GM21526 (cell line): ENCODE results near the gene HOXB5.

ENCODE experiments used
- ATAC-seq: cut with Tn5 transposase; IDR thresholded peaks from one replicate; pipeline ENCODE4 v1.9.1; 2021; ENCODE audit warnings: moderate library complexity; ENCODE audit not compliant: unreplicated experiment, low FRiP score

HOXB5 gene

GRCh38 chr17:48593126-48593829 is at the start of gene HOXB5:
Gene HOXB5 (minus strand): TSS chr17:48593779. CDS start chr17:48593682, 97 bp downstream.
- ATAC-seq: no peak

GRCh38 chr17:48642843-48643696 is 49.5 kb upstream of the HOXB5 start:
- no peak for ATAC-seq

DNA sequence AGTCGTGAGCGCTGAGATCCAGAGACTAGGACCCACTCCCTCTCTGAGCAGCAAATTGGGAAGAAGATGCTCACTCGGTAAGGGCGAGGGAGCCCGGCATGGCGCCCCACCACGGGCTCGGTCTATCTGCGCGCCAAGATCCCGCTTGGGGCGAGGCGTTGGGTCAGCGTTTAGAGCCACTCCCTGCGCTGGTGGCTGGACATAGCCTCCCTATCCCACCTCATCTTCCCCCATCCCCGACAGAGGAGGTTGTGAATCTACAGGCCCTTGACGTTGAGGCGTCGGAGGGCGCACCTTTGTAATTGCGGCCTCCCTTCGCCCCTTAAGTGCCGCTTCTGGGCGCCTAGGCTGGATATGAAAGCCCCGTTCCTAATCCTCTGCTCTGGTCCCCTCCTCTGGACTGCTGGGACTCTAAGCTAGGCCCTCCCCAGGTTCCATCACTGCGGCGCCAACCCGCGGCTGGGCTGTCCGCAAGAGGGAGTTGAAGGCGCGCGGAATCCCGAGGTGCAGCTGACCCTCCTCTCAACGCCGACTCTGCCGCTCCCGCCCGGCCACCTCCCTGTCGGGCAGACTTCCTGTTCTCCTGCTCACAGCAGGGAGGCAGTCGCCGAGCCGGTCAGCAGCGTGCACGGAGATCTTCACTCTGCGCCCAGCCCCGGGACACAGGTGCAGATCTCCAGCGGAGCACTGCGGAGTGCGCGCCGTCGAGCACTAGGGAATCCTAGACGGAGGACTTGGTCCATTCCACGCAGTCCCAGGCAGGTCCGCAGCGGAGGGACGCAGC is 48.7 kb upstream of the HOXB5 start:
- ATAC-seq: no peak

DNA sequence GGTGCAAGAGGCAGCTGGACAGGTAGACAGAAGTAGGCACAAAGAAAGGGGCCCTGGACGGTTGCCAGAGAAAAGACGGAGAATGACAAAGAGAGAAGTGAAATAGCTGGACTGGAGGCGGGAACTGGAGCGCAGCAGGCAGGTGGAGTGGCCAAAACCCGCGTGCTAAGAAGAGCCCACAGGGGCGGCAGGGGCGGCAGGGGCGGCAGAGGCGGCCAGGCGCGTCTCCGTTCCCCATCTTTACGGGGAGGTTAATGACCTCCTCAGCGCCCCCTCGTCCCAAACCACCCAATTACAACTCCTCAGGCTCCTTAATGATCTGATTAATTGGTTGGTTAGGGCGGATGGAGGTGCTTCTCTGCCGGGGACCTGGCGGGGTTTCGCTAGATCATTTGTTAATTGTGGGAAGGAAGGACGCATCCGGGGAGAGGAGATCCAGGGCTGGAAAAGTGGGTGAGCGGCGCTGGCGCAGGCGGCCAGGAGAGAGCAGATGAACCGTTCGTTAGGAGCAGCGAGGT is 48.0 kb upstream of the HOXB5 start:
- ATAC-seq: no peak

DNA sequence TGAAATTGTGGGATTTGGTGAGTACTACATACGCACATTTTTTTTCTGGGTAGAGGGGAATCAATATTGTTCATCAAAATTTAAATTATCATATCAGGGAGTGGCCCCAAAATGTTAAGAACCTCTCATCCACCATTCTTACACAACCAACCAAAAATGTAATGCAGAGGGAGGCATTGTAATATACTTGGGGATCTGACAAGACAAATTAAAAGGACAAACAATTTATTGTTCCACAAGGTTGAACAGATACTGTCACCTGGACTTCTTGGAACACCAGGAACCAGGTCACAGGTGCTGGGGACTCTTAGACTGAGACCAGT is 47.2 kb upstream of the HOXB5 start:
- ATAC-seq: no peak

- no peak for ATAC-seq
Measured at GRCh38 chr17:48639982-48640857, 46.6 kb upstream of the HOXB5 start.

DNA sequence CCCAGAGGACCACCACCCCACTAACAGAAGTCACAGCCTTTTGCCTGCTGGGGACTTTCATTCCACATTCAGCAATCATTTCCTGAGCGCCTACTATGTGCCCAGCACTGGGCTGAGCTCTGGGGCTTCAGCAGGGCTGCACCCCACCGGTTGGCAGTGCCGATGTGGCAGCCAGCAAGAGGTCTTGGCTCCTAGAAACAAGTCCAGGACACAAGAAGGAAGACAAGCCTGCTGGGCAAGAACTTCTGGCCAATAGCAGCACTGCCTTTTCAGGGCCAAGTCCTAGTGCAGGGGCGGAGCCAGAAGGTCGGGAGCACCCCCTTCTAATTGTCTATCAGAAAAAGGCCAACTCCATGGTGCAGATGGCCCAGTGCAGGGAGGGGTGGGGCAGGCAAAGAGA is 45.6 kb upstream of the HOXB5 start:
- no peak for ATAC-seq

- ATAC-seq: no peak
Measured at GRCh38 chr17:48637323-48638260, 44.0 kb upstream of the HOXB5 start.

DNA sequence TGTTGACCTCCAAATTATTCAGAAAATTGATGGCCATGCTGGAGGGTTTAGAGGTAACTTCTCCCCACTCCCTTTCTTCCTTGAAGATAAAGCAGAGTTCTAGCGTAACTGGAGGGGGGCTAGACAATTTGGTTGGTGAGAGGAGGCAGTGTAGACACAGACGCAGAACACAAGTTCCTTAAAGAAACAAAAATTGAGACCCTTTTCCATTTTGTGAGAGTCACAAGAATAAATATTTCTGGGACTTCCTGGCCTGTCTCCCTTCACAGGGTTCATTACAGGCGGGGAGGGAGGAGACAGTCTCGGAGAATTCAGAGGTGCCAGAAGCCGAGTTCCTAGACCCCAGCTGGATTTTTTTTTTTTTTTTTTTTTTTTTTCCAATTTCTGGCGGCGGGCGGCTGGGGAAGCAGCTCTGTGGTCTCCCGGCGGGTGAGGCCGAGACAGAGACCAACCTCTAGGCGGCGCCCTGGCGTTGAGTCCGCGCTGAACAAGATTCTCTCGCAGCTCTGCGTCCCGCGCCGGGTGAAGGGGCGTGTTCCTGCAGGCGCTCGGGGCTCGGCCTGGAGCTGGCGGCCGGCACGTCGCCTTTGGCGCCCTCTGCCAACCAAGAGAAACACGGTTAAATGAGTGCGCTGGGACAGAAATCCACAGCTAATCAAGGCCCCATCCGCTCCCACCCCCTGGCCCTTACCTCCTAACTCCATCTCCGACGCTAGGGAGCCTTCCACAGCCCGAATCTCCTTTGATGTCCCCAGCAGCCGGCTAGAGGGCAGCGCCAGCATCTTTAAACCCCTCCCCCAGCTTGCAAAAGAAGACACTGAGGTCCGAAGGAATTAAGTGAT is 42.8 kb upstream of the HOXB5 start:
- ATAC-seq: no peak

GRCh38 chr17:48634493-48635208 is 41.1 kb upstream of the HOXB5 start:
- ATAC-seq: no peak

- ATAC-seq: no peak
Measured at GRCh38 chr17:48633266-48633677, 39.7 kb upstream of the HOXB5 start.

GRCh38 chr17:48632579-48633265 is 39.1 kb upstream of the HOXB5 start:
- no peak for ATAC-seq

DNA sequence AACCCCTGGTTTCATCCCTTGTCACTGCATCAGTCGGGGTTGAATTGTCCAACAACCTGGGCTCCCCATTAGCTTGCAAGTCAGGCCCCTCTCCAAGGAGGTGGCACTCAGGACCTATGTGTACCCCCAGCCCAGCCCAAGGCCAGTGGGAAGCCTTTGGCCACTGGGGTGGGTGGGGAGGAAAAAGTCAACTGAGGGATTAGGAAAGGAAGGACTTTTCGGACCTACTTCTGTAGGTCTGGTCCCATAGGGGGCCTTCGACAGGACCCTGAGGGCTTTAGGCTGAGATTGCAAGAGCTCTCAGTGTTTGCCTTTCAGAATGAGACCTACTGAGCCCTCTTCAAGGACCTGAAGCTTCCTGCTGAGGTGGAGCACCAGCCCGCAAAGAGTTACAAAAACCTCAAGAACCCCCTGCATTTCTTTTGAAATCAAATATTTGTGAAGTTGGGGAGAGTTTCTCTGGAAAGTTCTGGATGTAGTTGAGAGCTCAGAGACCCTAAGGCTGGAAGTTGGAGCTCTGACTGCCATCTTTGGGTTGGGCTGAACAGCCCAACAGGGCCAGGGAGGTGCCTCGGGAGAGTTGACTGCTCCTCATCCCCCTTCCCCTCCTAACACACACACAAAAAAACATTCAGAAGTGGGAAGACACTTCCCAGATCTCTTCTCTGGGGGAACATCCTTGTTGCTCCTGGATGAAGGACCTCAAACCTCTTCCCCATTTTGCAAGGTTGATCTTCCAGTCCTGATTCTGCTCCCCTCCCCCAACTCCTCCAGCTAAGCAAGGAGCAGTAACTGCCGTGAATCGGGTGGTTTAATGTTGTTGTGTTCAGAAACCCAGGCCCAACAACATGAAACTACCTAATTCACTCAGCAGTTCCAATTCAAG is 38.4 kb upstream of the HOXB5 start:
- no peak for ATAC-seq

GRCh38 chr17:48630925-48631692 is 37.5 kb upstream of the HOXB5 start:
- no peak for ATAC-seq
